AG04449 (cell line): ENCODE measurements around the gene DCLK2.
"Not testable (repeated sequence)": the region's sequence is repeated elsewhere in the genome, so short reads cannot be mapped to it uniquely, and the experiment has no call there.

Source experiments
- CTCF ChIA-PET: fragments of 350-600 bp; formaldehyde crosslinking; extraction: SDS; loops from one replicate; lab custom pipeline; 2021; ENCODE audit warnings: antibody characterized with exemption; lab: Yijun Ruan, JAX
- POLR2A ChIA-PET: fragments of 400-600, 350-600 bp; formaldehyde crosslinking; extraction: SDS; loops from one replicate; lab custom pipeline; 2020; ENCODE audit warnings: antibody characterized with exemption, inconsistent platforms; lab: Yijun Ruan, JAX
- DNase-seq: peaks from one replicate; pipeline ENCODE4 v3.0.0-alpha.2; 2010; ENCODE audit warnings: low read depth, low spot score
- H3K4me3 ChIP-seq: 2 replicates; pipeline ENCODE4 v1.5.1; 2011; ENCODE audit warnings: low read depth, mild to moderate bottlenecking, control low read depth, low read length
- TF ChIP-seq, protein P1 (sequence below): IDR thresholded peaks from one replicate; pipeline ENCODE4 v1.5.1; 2011; ENCODE audit warnings: mild to moderate bottlenecking, moderate library complexity, low read length, control low read depth, inconsistent platforms; ENCODE audit not compliant: insufficient read depth; ENCODE audit errors: missing control alignments

DCLK2 gene

DNA sequence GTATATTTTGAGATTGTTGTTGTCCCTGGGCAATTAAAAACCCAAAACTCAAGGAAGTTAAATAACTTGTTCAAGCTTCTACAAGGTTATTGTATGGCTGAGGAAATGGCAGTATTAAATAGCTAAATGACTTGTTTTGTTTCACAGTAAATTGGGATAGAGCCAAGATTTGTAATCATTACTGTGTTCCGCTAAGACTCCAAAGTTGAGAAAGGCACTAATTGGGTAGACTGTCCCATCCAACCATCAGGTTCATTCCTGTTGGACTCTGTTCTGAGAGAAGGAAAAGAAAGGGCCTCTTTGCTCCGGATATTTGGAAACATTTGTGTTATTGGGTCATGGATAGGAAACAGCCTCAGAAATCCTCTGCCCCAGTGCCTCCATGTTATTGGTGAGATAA, 82.2 kb downstream of the DCLK2 start:
- TF ChIP-seq, protein P1, sequence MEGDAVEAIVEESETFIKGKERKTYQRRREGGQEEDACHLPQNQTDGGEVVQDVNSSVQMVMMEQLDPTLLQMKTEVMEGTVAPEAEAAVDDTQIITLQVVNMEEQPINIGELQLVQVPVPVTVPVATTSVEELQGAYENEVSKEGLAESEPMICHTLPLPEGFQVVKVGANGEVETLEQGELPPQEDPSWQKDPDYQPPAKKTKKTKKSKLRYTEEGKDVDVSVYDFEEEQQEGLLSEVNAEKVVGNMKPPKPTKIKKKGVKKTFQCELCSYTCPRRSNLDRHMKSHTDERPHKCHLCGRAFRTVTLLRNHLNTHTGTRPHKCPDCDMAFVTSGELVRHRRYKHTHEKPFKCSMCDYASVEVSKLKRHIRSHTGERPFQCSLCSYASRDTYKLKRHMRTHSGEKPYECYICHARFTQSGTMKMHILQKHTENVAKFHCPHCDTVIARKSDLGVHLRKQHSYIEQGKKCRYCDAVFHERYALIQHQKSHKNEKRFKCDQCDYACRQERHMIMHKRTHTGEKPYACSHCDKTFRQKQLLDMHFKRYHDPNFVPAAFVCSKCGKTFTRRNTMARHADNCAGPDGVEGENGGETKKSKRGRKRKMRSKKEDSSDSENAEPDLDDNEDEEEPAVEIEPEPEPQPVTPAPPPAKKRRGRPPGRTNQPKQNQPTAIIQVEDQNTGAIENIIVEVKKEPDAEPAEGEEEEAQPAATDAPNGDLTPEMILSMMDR, result no peak
- POLR2A ChIA-PET, result no interaction called here
- DNase-seq, result no peak
- no peak overlapping the region for H3K4me3 ChIP-seq
- CTCF ChIA-PET, result interaction anchor here (1.2 to 1.6 kb wide), 2 partner anchors 10 to 14 kb away, joined by 3 to 5 read pairs; no protein-coding TSS in a partner anchor

DNA sequence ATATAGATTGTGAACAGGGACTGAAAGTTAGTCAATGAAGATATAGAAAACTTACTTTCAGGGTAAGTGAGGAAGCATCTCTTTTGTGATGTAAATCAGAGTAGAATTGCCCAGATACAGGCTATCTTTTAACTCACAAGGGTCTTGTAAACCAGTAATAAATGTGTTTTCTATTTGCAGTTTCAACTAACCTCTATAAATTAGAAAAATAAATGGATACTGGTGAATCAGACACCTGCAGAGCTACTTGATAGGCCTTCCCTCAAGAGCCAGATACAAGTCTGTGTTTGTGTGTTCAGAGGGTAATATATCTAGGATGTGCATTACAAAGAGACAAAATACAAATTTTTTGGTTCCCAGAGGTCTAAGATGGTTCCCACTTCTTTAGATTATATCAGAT, 82.9 kb downstream of the DCLK2 start:
- TF ChIP-seq, protein P1, result no peak
- ChIA-PET CTCF (interaction anchor here (1.6 kb wide), 1 partner anchor 15 kb away, joined by 5 read pairs; no protein-coding TSS in a partner anchor), POLR2A (no interaction called here)
- no peak for DNase-seq
- H3K4me3 ChIP-seq, result no peak overlapping the region

DNA sequence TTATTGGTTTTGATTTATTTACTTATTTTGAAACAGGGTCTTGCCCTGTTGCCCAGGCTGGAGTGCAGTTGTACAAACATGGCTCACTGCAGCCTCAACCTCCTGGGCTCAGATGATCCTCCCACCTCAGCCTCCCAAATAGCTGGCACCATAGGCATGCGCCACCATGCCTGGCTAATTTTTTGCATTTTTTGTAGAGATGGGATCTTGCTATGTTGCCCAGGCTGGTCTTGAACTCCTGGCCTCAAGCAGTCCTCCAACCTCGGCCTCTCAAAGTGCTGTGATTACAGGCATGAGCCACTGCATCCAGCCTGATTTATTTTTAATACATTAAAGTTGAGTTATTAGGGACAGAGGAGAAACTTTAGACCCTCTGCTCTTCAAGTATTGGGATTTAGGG, 83.8 kb downstream of the DCLK2 start:
- H3K4me3 ChIP-seq, CTCF ChIA-PET, POLR2A ChIA-PET, DNase-seq: not testable (repeated sequence)

DNA sequence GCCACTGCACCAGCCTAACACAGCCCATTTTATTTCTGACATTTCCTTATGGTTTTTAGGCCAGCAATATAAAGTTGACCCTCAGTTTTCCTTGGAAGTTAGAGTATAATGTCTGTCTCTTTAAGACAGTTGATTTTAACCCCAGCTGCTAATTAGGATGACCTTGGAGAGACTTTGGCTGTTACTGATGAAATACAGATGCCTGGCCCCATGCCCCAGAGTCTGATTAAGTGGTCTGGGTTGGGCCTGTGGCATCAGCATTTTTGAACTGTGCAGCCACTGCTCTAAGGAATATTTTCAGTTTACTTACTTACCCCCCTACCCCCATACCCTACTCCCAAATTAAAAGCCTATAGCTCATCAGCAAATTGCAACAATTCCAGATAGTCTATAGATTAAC, 85.8 kb downstream of the DCLK2 start:
- POLR2A ChIA-PET, result no interaction called here
- H3K4me3 ChIP-seq, result no peak overlapping the region
- no peak for DNase-seq
- TF ChIP-seq, protein P1, result no peak
- CTCF ChIA-PET, result interaction anchor here (0.6 to 1.6 kb wide), 4 partner anchors 13 to 167 kb away, joined by 3 to 4 read pairs (median 3); no protein-coding TSS in a partner anchor

DNA sequence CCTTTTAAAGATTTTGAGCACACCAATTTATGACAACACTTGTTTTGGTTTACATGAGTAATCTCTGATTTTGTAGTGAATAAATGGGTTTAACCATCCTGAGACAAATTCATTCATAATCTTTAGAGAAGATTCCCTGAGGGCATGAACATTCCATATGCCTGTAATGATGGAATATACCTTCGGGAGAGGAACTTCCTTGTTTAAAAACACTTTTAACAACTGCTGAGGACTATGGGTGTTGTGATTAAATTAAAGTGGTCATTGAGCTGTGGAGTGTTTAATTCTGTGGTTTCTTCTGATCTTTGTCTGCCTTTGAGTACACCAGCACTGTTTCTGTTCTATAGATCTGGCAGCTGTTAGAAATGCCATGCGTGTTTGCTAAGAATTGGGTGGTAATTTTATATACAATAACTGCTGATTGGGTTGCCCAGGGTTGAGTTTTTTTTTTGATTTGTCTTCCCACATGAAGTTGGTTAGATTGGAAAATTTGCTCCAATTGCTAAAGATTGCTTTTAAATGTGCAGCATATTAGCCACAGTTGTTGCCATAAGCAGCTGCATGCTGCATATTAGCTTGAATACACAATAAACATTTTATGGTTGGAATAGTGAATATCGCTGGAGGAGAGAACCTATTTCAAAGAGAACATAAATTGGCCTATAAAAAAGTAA, 86.8 kb downstream of the DCLK2 start:
- ChIA-PET CTCF (interaction anchor here (0.8 kb wide), 1 partner anchor 29 kb away, joined by 3 read pairs; no protein-coding TSS in a partner anchor), POLR2A (no interaction called here)
- H3K4me3 ChIP-seq, result no peak overlapping the region
- no peak for DNase-seq
- TF ChIP-seq, protein P1, result no peak

DNA sequence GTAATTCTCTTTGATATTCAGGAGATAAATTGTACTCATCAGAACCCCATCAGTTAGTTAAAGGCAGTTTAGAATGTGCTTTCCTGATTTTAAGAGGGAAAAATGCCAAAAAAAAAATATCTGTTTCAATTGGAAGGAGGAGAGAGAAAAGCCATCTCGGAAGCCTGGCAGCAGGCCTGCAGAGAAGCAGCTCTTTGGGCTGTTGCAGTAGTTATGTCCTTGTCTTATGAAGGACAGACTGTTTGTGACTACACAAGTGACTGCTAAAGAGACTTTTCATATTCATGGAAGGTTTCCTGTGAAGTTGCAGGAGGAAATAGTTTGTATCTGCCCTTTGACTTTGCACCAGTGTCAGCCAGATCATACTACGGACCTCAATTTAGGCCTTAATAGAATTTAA, 88.8 kb downstream of the DCLK2 start:
- CTCF ChIA-PET, result interaction anchor here (0.7 to 0.9 kb wide), 2 partner anchors 42 to 76 kb away, joined by 3 read pairs; no protein-coding TSS in a partner anchor
- H3K4me3 ChIP-seq, result no peak overlapping the region
- POLR2A ChIA-PET, result no interaction called here
- no peak for DNase-seq
- TF ChIP-seq, protein P1, result no peak
